Natural killer cell (primary cell): Measurements from ENCODE around the gene BLM. TPM values are rescaled to one million over a fixed set of nuclear protein-coding genes. Genes with fewer than 3 reads are reported as not detected.

Experiments used
- ATAC-seq, 3 donors: fragments of 150-1000 bp in 2 of 3; fragments of 200-7000 bp in 1 of 3; cut with Tn5 transposase; 1 replicate in 1 of 3; 2 replicates in 2 of 3; pipeline ENCODE4 v1.10.0; 2021; ENCODE audit warnings: mild to moderate bottlenecking in 2 of 3, moderate library complexity in 2 of 3
- DNase-seq, 2 donors: peaks; one replicate each; pipeline versions ENCODE4 v3.0.0 to v3.0.0-alpha.2; 2013 to 2021; ENCODE audit warnings: mixed read lengths in 1 of 2
- H3K27ac ChIP-seq: one replicate; pipeline ENCODE4 v1.5.1; 2013; ENCODE audit warnings: mild to moderate bottlenecking, low read length
- H3K27me3 ChIP-seq: one replicate; pipeline ENCODE4 v1.6.1; 2013; ENCODE audit warnings: low read length; ENCODE audit not compliant: control insufficient read depth, insufficient read depth
- H3K36me3 ChIP-seq: one replicate; pipeline ENCODE4 v1.6.1; 2013; ENCODE audit warnings: low read length; ENCODE audit not compliant: control insufficient read depth, insufficient read depth
- H3K4me1 ChIP-seq: one replicate; pipeline ENCODE4 v1.6.1; 2013; ENCODE audit warnings: low read length; ENCODE audit not compliant: control insufficient read depth, insufficient read depth
- H3K4me3 ChIP-seq: one replicate; pipeline ENCODE4 v1.5.1; 2013; ENCODE audit warnings: low read length
- H3K9me3 ChIP-seq: one replicate; pipeline ENCODE4 v1.6.1; 2013; ENCODE audit warnings: low read length; ENCODE audit not compliant: control insufficient read depth, insufficient read depth
- H3K27ac Mint-ChIP-seq, 2 donors: one replicate each; pipeline ENCODE4 v1.8.0; 2022; ENCODE audit warnings: mild to moderate bottlenecking in 2 of 2, mixed read lengths in 2 of 2, moderate library complexity in 1 of 2
- H3K27me3 Mint-ChIP-seq, 2 donors: one replicate each; pipeline ENCODE4 v1.8.0; 2022; ENCODE audit warnings: low read depth in 2 of 2, mixed read lengths in 2 of 2
- H3K36me3 Mint-ChIP-seq: one replicate; pipeline ENCODE4 v1.8.0; 2022; ENCODE audit warnings: mixed read lengths
- H3K4me1 Mint-ChIP-seq, 2 donors: one replicate each; pipeline ENCODE4 v1.8.0; 2022; ENCODE audit warnings: mixed read lengths in 2 of 2
- H3K4me3 Mint-ChIP-seq: one replicate; pipeline ENCODE4 v1.8.0; 2022; ENCODE audit warnings: mild to moderate bottlenecking, moderate library complexity, mixed read lengths
- H3K9me3 Mint-ChIP-seq, 2 donors: one replicate each; pipeline ENCODE4 v1.8.0; 2022; ENCODE audit warnings: mixed read lengths in 2 of 2
- WGBS: methylation state at CpG from one replicate; pipeline ENCODE4 v1.1.7; 2013; ENCODE audit warnings: missing lambda C conversion rate; ENCODE audit not compliant: insufficient coverage; 5-methylcytosine and 5-hydroxymethylcytosine counted together
- intact Hi-C: fragments of 100-400 bp; cut with micrococcal nuclease; formaldehyde crosslinking; loops from one replicate; pipeline ENCODE4 v1.14.2; 2022
- total RNA-seq, 4 donors: library from RNA; stranded (reverse); fragments of 120-200 nt in 1 of 4; gene quantifications; one replicate each; pipeline versions ENCODE4 v1.2.3 to v1.2.4, GENCODE V29; 2013 to 2022
- TF ChIP-seq, protein P1 (sequence below): fragments of 200-600 bp; IDR thresholded peaks from one replicate; pipeline ENCODE4 v1.8.0; 2022; ENCODE audit warnings: antibody characterized with exemption

Gene BLM
- total RNA-seq, 3 donors from 2014 or later (not counting 1 experiment from before 2014, with no cell fraction given) = 9.9 to 15.9 (median 14.1) TPM

DNA sequence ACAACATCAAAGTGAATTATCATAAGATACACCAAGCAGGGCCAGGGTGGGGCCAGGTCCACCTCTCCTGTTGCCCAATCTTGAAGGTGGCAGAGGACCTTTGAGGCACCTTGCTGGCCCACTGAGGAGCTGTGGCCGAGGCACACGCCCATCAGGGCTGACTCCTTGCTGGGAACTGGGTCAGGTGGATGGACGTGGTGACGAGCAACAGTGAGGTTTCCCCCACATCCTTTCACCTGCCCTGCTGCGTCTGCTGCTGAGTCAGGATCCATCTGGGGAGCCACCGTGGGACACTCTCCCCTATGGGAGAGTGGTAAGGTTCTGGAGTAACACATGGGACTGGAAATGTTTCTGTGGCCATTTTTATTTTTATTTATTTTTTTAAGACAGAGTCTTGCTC, 134.0 kb downstream of the BLM start:
- H3K4me1 ChIP-seq = peaks cover 57% of the 10 kb centered on the region
- peak; percentile 24 to 51 (median 42) for ATAC-seq
- H3K27me3 ChIP-seq = no peaks in the 10 kb centered on the region
- H3K9me3 Mint-ChIP-seq = no peaks in the 10 kb centered on the region
- H3K36me3 ChIP-seq = no peaks in the 10 kb centered on the region
- H3K4me1 Mint-ChIP-seq = peaks cover 35 to 46% of the 10 kb centered on the region in 2 donors
- no peaks in the 10 kb centered on the region for H3K36me3 Mint-ChIP-seq
- H3K27me3 Mint-ChIP-seq = peaks cover 0 to 2% of the 10 kb centered on the region in 2 donors
- no peak overlapping the region for H3K27ac ChIP-seq
- WGBS = 35% methylated on average over 6 of the region's 6 CpGs
- H3K4me3 ChIP-seq = no peak overlapping the region
- H3K27ac Mint-ChIP-seq = peak overlapping the region; percentile 80 to 85
- TF ChIP-seq, protein P1, sequence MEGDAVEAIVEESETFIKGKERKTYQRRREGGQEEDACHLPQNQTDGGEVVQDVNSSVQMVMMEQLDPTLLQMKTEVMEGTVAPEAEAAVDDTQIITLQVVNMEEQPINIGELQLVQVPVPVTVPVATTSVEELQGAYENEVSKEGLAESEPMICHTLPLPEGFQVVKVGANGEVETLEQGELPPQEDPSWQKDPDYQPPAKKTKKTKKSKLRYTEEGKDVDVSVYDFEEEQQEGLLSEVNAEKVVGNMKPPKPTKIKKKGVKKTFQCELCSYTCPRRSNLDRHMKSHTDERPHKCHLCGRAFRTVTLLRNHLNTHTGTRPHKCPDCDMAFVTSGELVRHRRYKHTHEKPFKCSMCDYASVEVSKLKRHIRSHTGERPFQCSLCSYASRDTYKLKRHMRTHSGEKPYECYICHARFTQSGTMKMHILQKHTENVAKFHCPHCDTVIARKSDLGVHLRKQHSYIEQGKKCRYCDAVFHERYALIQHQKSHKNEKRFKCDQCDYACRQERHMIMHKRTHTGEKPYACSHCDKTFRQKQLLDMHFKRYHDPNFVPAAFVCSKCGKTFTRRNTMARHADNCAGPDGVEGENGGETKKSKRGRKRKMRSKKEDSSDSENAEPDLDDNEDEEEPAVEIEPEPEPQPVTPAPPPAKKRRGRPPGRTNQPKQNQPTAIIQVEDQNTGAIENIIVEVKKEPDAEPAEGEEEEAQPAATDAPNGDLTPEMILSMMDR = no peak
- intact Hi-C loops = no loop called here
- peak in 1 of 2 donors; percentile 68 for DNase-seq
- H3K4me3 Mint-ChIP-seq = peak overlapping the region; percentile 76
- H3K9me3 ChIP-seq = no peaks in the 10 kb centered on the region

DNA sequence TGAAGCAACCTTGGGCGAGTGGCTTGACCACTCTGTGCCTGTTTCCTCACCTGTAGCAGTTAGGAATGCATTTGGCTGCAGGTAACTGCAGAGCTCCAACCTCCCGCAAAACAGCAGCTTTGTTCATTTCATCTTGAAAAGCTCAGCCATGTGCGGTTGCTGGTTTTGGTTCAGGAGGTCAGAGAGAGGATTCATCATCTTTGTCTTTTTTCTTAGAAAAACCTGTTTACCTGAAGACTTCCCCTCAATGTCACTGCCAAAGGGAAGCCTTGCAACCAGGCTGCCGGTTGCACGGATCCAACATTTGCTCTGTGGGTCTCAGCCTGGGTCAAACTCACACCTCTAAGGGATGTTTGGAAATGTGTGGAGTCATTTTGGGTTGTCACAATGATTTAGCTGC, 134.8 kb downstream of the BLM start:
- TF ChIP-seq, protein P1 = no peak
- Mint-ChIP-seq H3K9me3 (no peaks in the 10 kb centered on the region), H3K4me1 (peaks cover 42 to 49% of the 10 kb centered on the region in 2 donors), H3K36me3 (no peaks in the 10 kb centered on the region), H3K27ac (peak overlapping the region; percentile 80 to 85), H3K4me3 (no peak overlapping the region), H3K27me3 (no peaks in the 10 kb centered on the region)
- intact Hi-C loops = loop anchor here (1.0 to 2.0 kb wide), 2 partner anchors 14 to 33 kb away; no protein-coding TSS in a partner anchor
- H3K27me3 ChIP-seq = no peaks in the 10 kb centered on the region
- DNase-seq (peak in 1 of 2 donors; percentile 41), ATAC-seq (no peak)
- H3K9me3 ChIP-seq = no peaks in the 10 kb centered on the region
- no peaks in the 10 kb centered on the region for H3K36me3 ChIP-seq
- H3K27ac ChIP-seq = peak overlapping the region; percentile 74
- H3K4me3 ChIP-seq = no peak overlapping the region
- peaks cover 66% of the 10 kb centered on the region for H3K4me1 ChIP-seq
- 71% methylated on average over 5 of the region's 5 CpGs for WGBS

DNA sequence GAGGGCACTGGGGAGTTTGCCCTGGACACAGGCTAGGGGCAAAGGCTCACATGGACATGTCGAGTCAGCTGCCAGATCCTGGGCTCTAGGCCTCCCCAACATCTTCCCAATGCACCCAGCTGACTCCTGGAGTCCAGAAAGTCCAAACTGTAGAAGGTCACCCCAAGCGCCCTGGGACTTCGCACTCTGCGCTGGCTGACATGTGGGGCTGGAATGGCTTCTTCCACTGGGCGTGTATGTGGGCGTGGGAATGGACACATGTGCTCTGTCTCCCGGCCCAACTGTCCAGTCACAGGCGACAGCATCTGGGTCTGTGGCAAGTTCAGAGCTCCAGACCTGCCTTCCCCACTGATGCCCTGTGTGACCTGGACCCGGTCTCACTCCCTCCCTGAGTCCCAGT, 138.0 kb downstream of the BLM start:
- Histone ChIP-seq H3K4me3 (no peak overlapping the region), H3K27ac (no peak overlapping the region), H3K36me3 (no peaks in the 10 kb centered on the region), H3K27me3 (no peaks in the 10 kb centered on the region), H3K4me1 (peaks cover 88% of the 10 kb centered on the region), H3K9me3 (no peaks in the 10 kb centered on the region)
- DNase-seq (no peak), ATAC-seq (no peak)
- no peaks in the 10 kb centered on the region for H3K9me3 Mint-ChIP-seq
- H3K4me3 Mint-ChIP-seq = no peak overlapping the region
- intact Hi-C loops = no loop called here
- H3K27me3 Mint-ChIP-seq = no peaks in the 10 kb centered on the region
- H3K27ac Mint-ChIP-seq = peak overlapping the region in 1 of 2 donors; percentile 63
- TF ChIP-seq, protein P1 = no peak
- H3K36me3 Mint-ChIP-seq = no peaks in the 10 kb centered on the region
- 97% methylated on average over 9 of the region's 9 CpGs for WGBS
- peaks cover 51 to 64% of the 10 kb centered on the region in 2 donors for H3K4me1 Mint-ChIP-seq

DNA sequence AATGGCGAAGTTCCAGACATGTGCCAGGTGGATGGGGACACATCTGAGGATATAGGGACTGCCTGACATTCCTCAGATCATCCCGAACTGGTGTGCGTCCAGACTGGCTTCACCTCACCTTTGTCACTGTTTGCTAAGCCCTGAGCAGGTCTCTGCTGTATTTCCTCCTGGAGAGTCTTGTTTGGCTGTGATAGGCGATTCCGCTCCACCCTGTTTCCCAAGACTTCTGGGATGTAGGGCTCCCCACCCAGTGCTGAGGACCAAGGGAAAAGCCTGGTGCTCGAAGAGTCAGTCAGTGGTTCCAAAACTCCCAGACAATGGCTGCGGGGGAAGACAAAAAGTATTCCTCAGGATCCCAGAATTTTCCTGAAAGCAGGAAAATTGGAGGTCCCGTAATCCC, 140.2 kb downstream of the BLM start:
- ATAC-seq (no peak), DNase-seq (no peak)
- no peak overlapping the region for H3K4me3 ChIP-seq
- H3K9me3 ChIP-seq = no peaks in the 10 kb centered on the region
- Mint-ChIP-seq H3K9me3 (no peaks in the 10 kb centered on the region), H3K36me3 (no peaks in the 10 kb centered on the region), H3K4me3 (no peak overlapping the region), H3K4me1 (peaks cover 33 to 46% of the 10 kb centered on the region in 2 donors), H3K27me3 (no peaks in the 10 kb centered on the region), H3K27ac (peak overlapping the region; percentile 81 to 84)
- TF ChIP-seq, protein P1 = no peak
- WGBS = 93% methylated on average over 7 of the region's 8 CpGs
- no peaks in the 10 kb centered on the region for H3K36me3 ChIP-seq
- intact Hi-C loops = no loop called here
- peak overlapping the region; percentile 77 for H3K27ac ChIP-seq
- peaks cover 68% of the 10 kb centered on the region for H3K4me1 ChIP-seq
- no peaks in the 10 kb centered on the region for H3K27me3 ChIP-seq
